Mesenchymal stem cell (in vitro differentiated cells and primary cell): ENCODE data around the gene KNSTRN.

Source experiments
- DNase-seq: peaks from one replicate; pipeline ENCODE4 v3.0.0-alpha.2; 2013
- H2AFZ ChIP-seq: one replicate; pipeline ENCODE4 v1.6.1; 2013; ENCODE audit warnings: low read depth, mild to moderate bottlenecking, control low read depth, inconsistent platforms, low read length, moderate library complexity
- H2AK5ac ChIP-seq: 2 replicates; pipeline ENCODE4 v1.6.1; 2013; ENCODE audit warnings: low read length, moderate library complexity, mild to moderate bottlenecking, inconsistent platforms; ENCODE audit not compliant: severe bottlenecking
- H2BK120ac ChIP-seq: one replicate; pipeline ENCODE4 v1.6.1; 2013; ENCODE audit warnings: low read depth, mild to moderate bottlenecking, inconsistent platforms, low read length, moderate library complexity
- H2BK12ac ChIP-seq, 2 experiments: one replicate each; pipeline ENCODE4 v1.6.1; 2013; ENCODE audit warnings: inconsistent platforms in 2 of 2, low read length in 2 of 2, mild to moderate bottlenecking in 2 of 2, moderate library complexity in 2 of 2, control low read depth in 1 of 2
- H2BK15ac ChIP-seq: one replicate; pipeline ENCODE4 v1.6.1; 2013; ENCODE audit warnings: mild to moderate bottlenecking, low read depth, inconsistent platforms; ENCODE audit not compliant: poor library complexity, severe bottlenecking
- H2BK5ac ChIP-seq: 2 replicates; pipeline ENCODE4 v1.6.1; 2013; ENCODE audit warnings: low read depth, mild to moderate bottlenecking, low read length, control low read depth, inconsistent platforms; ENCODE audit not compliant: poor library complexity, severe bottlenecking
- H3K14ac ChIP-seq, 2 experiments: one replicate each; pipeline ENCODE4 v1.6.1; 2013; ENCODE audit warnings: inconsistent platforms in 2 of 2, low read length in 2 of 2, control low read depth in 1 of 2, mild to moderate bottlenecking in 1 of 2, moderate library complexity in 1 of 2
- H3K18ac ChIP-seq, 2 experiments: one replicate each; pipeline ENCODE4 v1.6.1; 2013; ENCODE audit warnings: inconsistent platforms in 2 of 2, low read length in 2 of 2, control low read depth in 1 of 2, low read depth in 1 of 2, mild to moderate bottlenecking in 1 of 2
- H3K23ac ChIP-seq, 2 experiments: one replicate each; pipeline ENCODE4 v1.6.1; 2013; ENCODE audit warnings: inconsistent platforms in 2 of 2, low read length in 2 of 2, mild to moderate bottlenecking in 2 of 2, moderate library complexity in 2 of 2, control low read depth in 1 of 2
- H3K27ac ChIP-seq: 2 replicates; pipeline ENCODE4 v1.5.1; 2013; ENCODE audit warnings: mild to moderate bottlenecking, moderate library complexity, low read length, control low read depth, inconsistent platforms; ENCODE audit not compliant: poor library complexity, severe bottlenecking
- H3K27me3 ChIP-seq, 2 experiments: 2 replicates each; pipeline versions ENCODE4 v1.6.1 to v1.7.0; 2013; ENCODE audit warnings: low read length in 2 of 2, mild to moderate bottlenecking in 2 of 2, moderate library complexity in 2 of 2, control low read depth in 1 of 2, inconsistent platforms in 1 of 2; ENCODE audit not compliant: control insufficient read depth in 1 of 2, insufficient read depth in 1 of 2
- H3K36me3 ChIP-seq, 2 experiments: 2 replicates each; pipeline versions ENCODE4 v1.6.1 to v1.7.0; 2013; ENCODE audit warnings: low read length in 2 of 2, control low read depth in 1 of 2, inconsistent platforms in 1 of 2, low read depth in 1 of 2, mild to moderate bottlenecking in 1 of 2; ENCODE audit not compliant: insufficient read depth in 2 of 2, control insufficient read depth in 1 of 2
- H3K4ac ChIP-seq, 2 experiments: one replicate each; pipeline ENCODE4 v1.6.1; 2013; ENCODE audit warnings: inconsistent platforms in 2 of 2, low read length in 2 of 2, mild to moderate bottlenecking in 2 of 2, moderate library complexity in 2 of 2, control low read depth in 1 of 2, low read depth in 1 of 2
- H3K4me1 ChIP-seq: 2 replicates; pipeline ENCODE4 v1.6.1; 2013; ENCODE audit warnings: low read depth, low read length, control low read depth; ENCODE audit not compliant: control insufficient read depth, insufficient read depth
- H3K4me2 ChIP-seq: 2 replicates; pipeline ENCODE4 v1.6.1; 2013; ENCODE audit warnings: low read length, mild to moderate bottlenecking, inconsistent platforms; ENCODE audit not compliant: poor library complexity, severe bottlenecking
- H3K4me3 ChIP-seq, 2 experiments: 2 replicates each; pipeline versions ENCODE4 v1.5.1 to v1.7.0; 2013; ENCODE audit warnings: low read length in 2 of 2, mild to moderate bottlenecking in 2 of 2, control low read depth in 1 of 2, low read depth in 1 of 2; ENCODE audit not compliant: insufficient read depth in 1 of 2
- H3K79me1 ChIP-seq: replicated peaks from 2 replicates; pipeline ENCODE4 v1.6.1; 2013; ENCODE audit warnings: mild to moderate bottlenecking, control low read depth, low read length, inconsistent platforms; ENCODE audit not compliant: poor library complexity, severe bottlenecking
- H3K9ac ChIP-seq: 2 replicates; pipeline ENCODE4 v1.7.0; 2013; ENCODE audit warnings: mild to moderate bottlenecking, low read length, moderate library complexity
- H3K9me3 ChIP-seq: 2 replicates; pipeline ENCODE4 v1.7.0; 2013; ENCODE audit warnings: mild to moderate bottlenecking, low read length; ENCODE audit not compliant: control insufficient read depth
- H4K8ac ChIP-seq: one replicate; pipeline ENCODE4 v1.6.1; 2013; ENCODE audit warnings: inconsistent platforms, mild to moderate bottlenecking, low read length, moderate library complexity
- H4K91ac ChIP-seq: one replicate; pipeline ENCODE4 v1.6.1; 2013; ENCODE audit warnings: mild to moderate bottlenecking, low read length, inconsistent platforms
- WGBS: methylation state at CpG from one replicate; pipeline ENCODE4 v1.1.7; 2013; ENCODE audit warnings: mixed read lengths; 5-methylcytosine and 5-hydroxymethylcytosine counted together

The KNSTRN gene

GRCh38 chr15:40413036-40413435, 30.5 kb downstream of the KNSTRN start:
- no peak overlapping the region for H3K4me2 ChIP-seq
- peaks cover 80 to 92% of the 10 kb centered on the region in 2 experiments for H3K36me3 ChIP-seq
- H3K27me3 ChIP-seq, result no peaks in the 10 kb centered on the region
- H4K91ac ChIP-seq, result no peak overlapping the region
- 97% methylated on average over 7 of the region's 9 CpGs for WGBS
- peaks cover 32% of the 10 kb centered on the region for H3K79me1 ChIP-seq
- no peak overlapping the region for H2BK15ac ChIP-seq
- no peak overlapping the region for H4K8ac ChIP-seq
- no peak overlapping the region for H2BK12ac ChIP-seq
- H3K4me3 ChIP-seq, result no peak overlapping the region
- H2BK120ac ChIP-seq, result no peak overlapping the region
- H2AK5ac ChIP-seq, result no peak overlapping the region
- no peaks in the 10 kb centered on the region for H3K9me3 ChIP-seq
- H2BK5ac ChIP-seq, result no peak overlapping the region
- no peak overlapping the region for H3K18ac ChIP-seq
- no peak for DNase-seq
- no peak overlapping the region for H2AFZ ChIP-seq
- no peak overlapping the region for H3K23ac ChIP-seq
- H3K4ac ChIP-seq, result no peak overlapping the region
- H3K14ac ChIP-seq, result no peak overlapping the region
- H3K27ac ChIP-seq, result no peak overlapping the region
- peaks cover 2% of the 10 kb centered on the region for H3K4me1 ChIP-seq
- H3K9ac ChIP-seq, result no peak overlapping the region

DNA sequence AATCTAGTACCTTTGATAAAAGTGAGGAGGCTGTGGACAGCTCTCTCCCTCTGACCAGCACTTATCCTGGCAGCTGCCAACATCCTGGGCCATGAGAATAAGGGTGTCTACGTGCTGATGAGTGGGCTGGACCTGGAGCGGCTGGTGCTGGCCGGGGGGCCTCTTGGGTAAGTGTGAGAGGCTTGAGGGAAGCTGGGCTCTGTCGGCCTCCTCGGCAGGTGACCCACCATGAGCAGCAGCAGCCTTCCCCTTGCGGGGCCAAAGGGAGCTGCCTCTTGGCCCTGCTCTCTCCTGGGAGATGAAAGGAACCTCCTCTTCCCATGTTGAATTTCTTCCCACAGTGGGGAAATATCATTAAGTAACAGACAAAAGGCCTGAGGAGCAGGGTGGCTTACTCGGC, 32.3 kb downstream of the KNSTRN start:
- H2BK15ac ChIP-seq, result no peak overlapping the region
- peaks cover 75 to 83% of the 10 kb centered on the region in 2 experiments for H3K36me3 ChIP-seq
- H3K23ac ChIP-seq, result no peak overlapping the region
- H3K79me1 ChIP-seq, result peaks cover 21% of the 10 kb centered on the region
- H2AK5ac ChIP-seq, result no peak overlapping the region
- H3K9ac ChIP-seq, result no peak overlapping the region
- no peaks in the 10 kb centered on the region for H3K9me3 ChIP-seq
- H2AFZ ChIP-seq, result no peak overlapping the region
- no peak overlapping the region for H2BK5ac ChIP-seq
- H4K8ac ChIP-seq, result no peak overlapping the region
- H3K18ac ChIP-seq, result no peak overlapping the region
- H4K91ac ChIP-seq, result no peak overlapping the region
- no peak overlapping the region for H3K4me3 ChIP-seq
- H2BK120ac ChIP-seq, result no peak overlapping the region
- peaks cover 2% of the 10 kb centered on the region for H3K4me1 ChIP-seq
- no peak overlapping the region for H3K27ac ChIP-seq
- WGBS, result 94% methylated on average over 4 of the region's 7 CpGs
- no peak overlapping the region for H3K14ac ChIP-seq
- H3K4ac ChIP-seq, result no peak overlapping the region
- H2BK12ac ChIP-seq, result no peak overlapping the region
- H3K27me3 ChIP-seq, result no peaks in the 10 kb centered on the region
- DNase-seq, result no peak
- no peak overlapping the region for H3K4me2 ChIP-seq

DNA sequence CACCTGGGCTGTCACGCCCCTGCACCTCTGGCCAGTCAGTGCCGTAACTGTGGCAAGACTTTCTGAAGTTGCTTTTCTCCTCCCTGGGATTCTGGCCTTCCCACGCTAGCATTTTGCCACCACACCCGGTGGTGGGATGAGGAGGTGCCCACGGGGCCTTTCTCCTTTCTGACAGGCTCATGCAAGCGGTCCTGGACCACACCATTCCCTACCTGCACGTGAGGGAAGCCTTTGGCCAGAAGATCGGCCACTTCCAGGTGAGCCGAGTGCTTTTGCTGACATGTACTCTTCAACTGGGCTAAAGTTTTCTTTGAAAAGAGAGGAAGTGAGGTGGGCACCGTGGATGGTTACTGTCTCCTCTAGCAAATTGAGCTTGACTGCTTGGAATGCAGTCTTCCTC, 32.7 kb downstream of the KNSTRN start:
- H4K91ac ChIP-seq, result no peak overlapping the region
- no peak overlapping the region for H2BK5ac ChIP-seq
- no peak overlapping the region for H2AFZ ChIP-seq
- H3K9ac ChIP-seq, result no peak overlapping the region
- H3K4me3 ChIP-seq, result no peak overlapping the region
- H3K4ac ChIP-seq, result no peak overlapping the region
- no peak overlapping the region for H4K8ac ChIP-seq
- H3K4me1 ChIP-seq, result peaks cover 2% of the 10 kb centered on the region
- no peaks in the 10 kb centered on the region for H3K9me3 ChIP-seq
- H3K36me3 ChIP-seq, result peaks cover 75 to 79% of the 10 kb centered on the region in 2 experiments
- no peak overlapping the region for H3K27ac ChIP-seq
- H3K23ac ChIP-seq, result no peak overlapping the region
- no peak overlapping the region for H2BK120ac ChIP-seq
- H3K27me3 ChIP-seq, result no peaks in the 10 kb centered on the region
- H3K79me1 ChIP-seq, result peaks cover 18% of the 10 kb centered on the region
- no peak overlapping the region for H2BK15ac ChIP-seq
- no peak overlapping the region for H2AK5ac ChIP-seq
- no peak overlapping the region for H3K14ac ChIP-seq
- H2BK12ac ChIP-seq, result no peak overlapping the region
- no peak overlapping the region for H3K4me2 ChIP-seq
- H3K18ac ChIP-seq, result no peak overlapping the region
- 98% methylated on average over 10 of the region's 10 CpGs for WGBS
- no peak for DNase-seq

DNA sequence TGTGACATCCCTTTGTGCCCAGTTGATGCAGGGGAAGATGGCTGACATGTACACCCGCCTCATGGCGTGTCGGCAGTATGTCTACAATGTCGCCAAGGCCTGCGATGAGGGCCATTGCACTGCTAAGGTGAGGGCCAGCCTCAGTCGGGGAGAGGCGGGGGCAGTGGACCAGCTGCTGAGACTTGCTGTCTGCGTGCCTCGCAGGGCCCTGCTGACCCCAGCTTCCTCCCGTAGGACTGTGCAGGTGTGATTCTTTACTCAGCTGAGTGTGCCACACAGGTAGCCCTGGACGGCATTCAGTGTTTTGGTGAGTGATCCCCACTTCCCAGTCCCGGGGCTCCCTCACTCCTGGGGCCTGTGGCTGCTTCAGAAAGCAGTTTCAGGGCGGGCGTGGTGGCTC, 33.5 kb downstream of the KNSTRN start:
- Histone ChIP-seq H3K4ac (no peak overlapping the region), H3K27ac (no peak overlapping the region), H3K27me3 (no peaks in the 10 kb centered on the region), H4K91ac (no peak overlapping the region), H2BK12ac (no peak overlapping the region), H3K9ac (no peak overlapping the region), H3K14ac (no peak overlapping the region), H3K4me1 (peaks cover 3% of the 10 kb centered on the region), H3K36me3 (peaks cover 69 to 71% of the 10 kb centered on the region in 2 experiments), H3K23ac (no peak overlapping the region), H3K4me3 (no peak overlapping the region), H2AFZ (no peak overlapping the region), H2BK15ac (no peak overlapping the region), H3K9me3 (no peaks in the 10 kb centered on the region), H3K79me1 (peaks cover 13% of the 10 kb centered on the region), H2BK120ac (no peak overlapping the region), H3K18ac (no peak overlapping the region), H2AK5ac (no peak overlapping the region), H2BK5ac (no peak overlapping the region), H4K8ac (no peak overlapping the region), H3K4me2 (no peak overlapping the region)
- DNase-seq, result no peak
- WGBS, result 97% methylated on average over 14 of the region's 14 CpGs
